Karpas-422 (cell line): Measurements from ENCODE around the gene HDAC4. TPM values are rescaled to one million over a fixed set of nuclear protein-coding genes. Genes with fewer than 3 reads are reported as not detected.

Experiments
- DNase-seq: peaks from one replicate; pipeline ENCODE4 v3.0.0-alpha.2; 2015
- H2AFZ ChIP-seq: fragments of 200-600 bp; sonication (generic); 2 replicates; pipeline ENCODE4 v1.6.1; 2014; ENCODE audit warnings: antibody characterized with exemption, low read length, mixed read lengths
- H3K27ac ChIP-seq: fragments of 200-600 bp; sonication (generic); 2 replicates; pipeline ENCODE4 v1.5.1; 2014; ENCODE audit warnings: mild to moderate bottlenecking, low read length, moderate library complexity
- H3K27me3 ChIP-seq: fragments of 200-600 bp; sonication (generic); 2 replicates; pipeline ENCODE4 v1.6.1; 2014; ENCODE audit warnings: low read length, mixed read lengths
- H3K36me3 ChIP-seq: fragments of 200-600 bp; sonication (generic); 2 replicates; pipeline ENCODE4 v1.6.1; 2014; ENCODE audit warnings: low read length, mixed read lengths; ENCODE audit not compliant: insufficient read depth
- H3K4me1 ChIP-seq: fragments of 200-600 bp; sonication (generic); 2 replicates; pipeline ENCODE4 v1.6.1; 2014; ENCODE audit warnings: mild to moderate bottlenecking, low read length, mixed read lengths
- H3K4me2 ChIP-seq: fragments of 200-600 bp; sonication (generic); 2 replicates; pipeline ENCODE4 v1.6.1; 2014; ENCODE audit warnings: low read length, low read depth, mild to moderate bottlenecking; ENCODE audit not compliant: poor library complexity, severe bottlenecking
- H3K4me3 ChIP-seq: fragments of 200-600 bp; sonication (generic); 2 replicates; pipeline ENCODE4 v1.5.1; 2014; ENCODE audit warnings: mild to moderate bottlenecking, antibody characterized with exemption, low read length, mixed read lengths
- H3K79me2 ChIP-seq: fragments of 200-600 bp; sonication (generic); 2 replicates; pipeline ENCODE4 v1.6.1; 2014; ENCODE audit warnings: mild to moderate bottlenecking, low read length, mixed read lengths
- H3K9ac ChIP-seq: fragments of 200-600 bp; sonication (generic); 2 replicates; pipeline ENCODE4 v1.6.0; 2014; ENCODE audit warnings: low read length
- H3K9me2 ChIP-seq: fragments of 200-600 bp; sonication (generic), shearing (Covaris generic); replicated peaks from 2 replicates; pipeline ENCODE4 v1.6.0; 2014; ENCODE audit warnings: mild to moderate bottlenecking, low read length, moderate library complexity; ENCODE audit not compliant: insufficient read depth
- H3K9me3 ChIP-seq: fragments of 300-700, 200-600 bp; sonication (generic); 2 replicates; pipeline ENCODE4 v1.6.1; 2014; ENCODE audit warnings: low read length, mixed read lengths
- H4K20me1 ChIP-seq: fragments of 200-600 bp; sonication (generic); 2 replicates; pipeline ENCODE4 v1.6.1; 2014; ENCODE audit warnings: mild to moderate bottlenecking, antibody characterized with exemption, low read length, low read depth; ENCODE audit not compliant: insufficient read depth
- total RNA-seq: library from RNA; depleted of rRNA; stranded (reverse); fragments of >200 nt; shearing (Covaris generic); gene quantifications from 2 replicates; pipeline ENCODE4 v1.2.3, GENCODE V29; 2014; ENCODE audit warnings: low replicate concordance

The HDAC4 gene
- total RNA-seq, 1 experiment from 2014 or later = 8.5 TPM

GRCh38 chr2:239169311-239170048 is 231.3 kb downstream of the HDAC4 start:
- Histone ChIP-seq H3K27me3 (no peaks in the 10 kb centered on the region), H2AFZ (no peak overlapping the region), H4K20me1 (no peaks in the 10 kb centered on the region), H3K4me3 (no peak overlapping the region), H3K27ac (no peak overlapping the region), H3K4me1 (no peaks in the 10 kb centered on the region), H3K36me3 (no peaks in the 10 kb centered on the region; the same call in 1 of the 2 replicates), H3K9me2 (no peaks in the 10 kb centered on the region), H3K79me2 (no peaks in the 10 kb centered on the region), H3K4me2 (no peak overlapping the region), H3K9ac (no peak overlapping the region), H3K9me3 (peaks cover 7% of the 10 kb centered on the region)
- DNase-seq = no peak

GRCh38 chr2:239168575-239168974 is 232.2 kb downstream of the HDAC4 start:
- Histone ChIP-seq H3K79me2 (no peaks in the 10 kb centered on the region), H3K9me3 (peaks cover 7% of the 10 kb centered on the region), H3K9me2 (no peaks in the 10 kb centered on the region), H3K4me2 (no peak overlapping the region), H2AFZ (no peak overlapping the region), H3K9ac (no peak overlapping the region), H3K4me3 (no peak overlapping the region), H4K20me1 (no peaks in the 10 kb centered on the region), H3K36me3 (no peaks in the 10 kb centered on the region; the same call in 1 of the 2 replicates), H3K27me3 (no peaks in the 10 kb centered on the region), H3K27ac (no peak overlapping the region), H3K4me1 (no peaks in the 10 kb centered on the region)
- DNase-seq = no peak

- H3K27ac ChIP-seq = no peak overlapping the region
- H2AFZ ChIP-seq = no peak overlapping the region
- H3K4me3 ChIP-seq = no peak overlapping the region
- no peaks in the 10 kb centered on the region for H3K9me2 ChIP-seq
- H4K20me1 ChIP-seq = no peaks in the 10 kb centered on the region
- H3K79me2 ChIP-seq = no peaks in the 10 kb centered on the region
- peaks cover 7% of the 10 kb centered on the region for H3K9me3 ChIP-seq
- H3K27me3 ChIP-seq = no peaks in the 10 kb centered on the region
- H3K4me2 ChIP-seq = no peak overlapping the region
- no peak for DNase-seq
- H3K9ac ChIP-seq = no peak overlapping the region
- no peaks in the 10 kb centered on the region for H3K4me1 ChIP-seq
- H3K36me3 ChIP-seq = no peaks in the 10 kb centered on the region; the same call in 1 of the 2 replicates
Measured at GRCh38 chr2:239167766-239168444, 232.9 kb downstream of the HDAC4 start.

- H4K20me1 ChIP-seq = no peaks in the 10 kb centered on the region
- H3K27me3 ChIP-seq = no peaks in the 10 kb centered on the region
- no peak for DNase-seq
- H3K4me3 ChIP-seq = no peak overlapping the region
- no peak overlapping the region for H2AFZ ChIP-seq
- no peak overlapping the region for H3K4me2 ChIP-seq
- H3K79me2 ChIP-seq = no peaks in the 10 kb centered on the region
- H3K4me1 ChIP-seq = no peaks in the 10 kb centered on the region
- H3K9me2 ChIP-seq = no peaks in the 10 kb centered on the region
- no peaks in the 10 kb centered on the region; the same call in 1 of the 2 replicates for H3K36me3 ChIP-seq
- no peak overlapping the region for H3K27ac ChIP-seq
- H3K9ac ChIP-seq = no peak overlapping the region
- peaks cover 7% of the 10 kb centered on the region for H3K9me3 ChIP-seq
Measured at GRCh38 chr2:239167011-239167673, 233.7 kb downstream of the HDAC4 start.

GRCh38 chr2:239166201-239166834 is 234.5 kb downstream of the HDAC4 start:
- Histone ChIP-seq H3K4me2 (no peak overlapping the region), H3K36me3 (no peaks in the 10 kb centered on the region; the same call in 1 of the 2 replicates), H3K27me3 (no peaks in the 10 kb centered on the region), H3K4me1 (no peaks in the 10 kb centered on the region), H3K9ac (no peak overlapping the region), H3K79me2 (no peaks in the 10 kb centered on the region), H3K27ac (no peak overlapping the region), H3K9me3 (peaks cover 3% of the 10 kb centered on the region), H3K4me3 (no peak overlapping the region), H4K20me1 (no peaks in the 10 kb centered on the region), H2AFZ (no peak overlapping the region), H3K9me2 (no peaks in the 10 kb centered on the region)
- no peak for DNase-seq

GRCh38 chr2:239165206-239165831 is 235.5 kb downstream of the HDAC4 start:
- Histone ChIP-seq H3K9ac (no peak overlapping the region), H3K4me3 (no peak overlapping the region), H3K4me1 (no peaks in the 10 kb centered on the region), H3K9me2 (no peaks in the 10 kb centered on the region), H3K27ac (no peak overlapping the region), H2AFZ (no peak overlapping the region), H3K27me3 (no peaks in the 10 kb centered on the region), H3K4me2 (no peak overlapping the region), H3K36me3 (no peaks in the 10 kb centered on the region; the same call in 1 of the 2 replicates), H3K9me3 (no peaks in the 10 kb centered on the region), H4K20me1 (no peaks in the 10 kb centered on the region), H3K79me2 (no peaks in the 10 kb centered on the region)
- DNase-seq = no peak

- Histone ChIP-seq H3K9ac (no peak overlapping the region), H3K79me2 (no peaks in the 10 kb centered on the region), H2AFZ (no peak overlapping the region), H3K9me3 (no peaks in the 10 kb centered on the region), H3K27me3 (no peaks in the 10 kb centered on the region), H3K4me1 (no peaks in the 10 kb centered on the region), H3K27ac (no peak overlapping the region), H3K4me2 (no peak overlapping the region), H4K20me1 (no peaks in the 10 kb centered on the region), H3K9me2 (no peaks in the 10 kb centered on the region), H3K4me3 (no peak overlapping the region), H3K36me3 (no peaks in the 10 kb centered on the region; the same call in 1 of the 2 replicates)
- DNase-seq = no peak
Measured at GRCh38 chr2:239164335-239164871, 236.4 kb downstream of the HDAC4 start.
